ENCODE measurements around the gene SCD. TPM values are rescaled to one million over a fixed set of nuclear protein-coding genes. Genes with fewer than 3 reads are reported as not detected.
A peak's percentile ranks its signal among the peaks of the same experiment; 100 is the strongest.

The SCD gene
- total and polyA plus RNA-seq, 9 of the 15 experiments (the other 6 are each of a cell fraction or from before 2014, with no cell fraction given), result 114 to 486 (median 188) TPM

DNA sequence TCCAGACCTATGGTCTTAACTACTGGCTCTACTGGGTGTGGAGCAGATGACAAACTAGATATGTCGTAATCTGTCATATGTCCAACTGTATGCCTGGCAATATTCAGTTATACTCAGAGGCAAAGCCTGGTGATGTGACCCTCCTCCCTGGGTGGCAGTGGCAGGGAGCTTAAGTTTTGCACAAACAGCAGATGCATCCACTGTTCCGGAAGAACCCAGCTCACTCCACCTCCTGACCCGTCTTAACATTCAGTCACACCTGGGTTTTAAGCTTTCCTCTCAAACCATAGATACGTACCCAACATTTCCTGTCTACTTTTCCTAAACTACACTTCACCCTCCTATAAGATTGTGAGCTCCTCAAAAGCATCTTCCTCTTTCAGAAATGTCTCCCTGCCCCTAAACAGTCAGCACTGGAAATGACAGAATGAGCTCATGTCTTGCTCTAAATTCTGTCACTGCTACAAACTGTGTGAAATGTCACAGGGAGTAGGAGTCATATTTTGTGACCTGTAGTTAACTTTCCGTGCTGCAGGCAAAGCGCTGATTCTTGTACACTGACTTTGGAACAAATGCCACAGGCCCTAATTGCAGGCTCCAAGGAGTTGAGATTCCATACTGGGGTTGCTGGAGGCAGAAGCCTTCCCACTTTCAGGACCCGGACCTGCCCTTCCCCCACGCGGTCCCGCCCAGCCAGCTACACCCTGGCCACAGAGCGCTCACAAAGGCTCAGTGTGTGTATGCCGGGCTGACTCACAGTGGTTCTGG, 23.9 kb downstream of the SCD start (continued):
- TF ChIP-seq SMAD1 (IDR thresholded peaks at IDR 0.05; ENCODE audit: low read depth, low read length, partially characterized antibody) (peak; percentile 15), HNRNPH1 (optimal IDR thresholded peaks at IDR 0.05; ENCODE audit: low read depth, low read length) (no peak), ZNF197 (CRISPR knock-in tag; IDR thresholded peaks at IDR 0.05; ENCODE audit: low read depth) (0 out of 2 replicates have a peak, but pooled peaks have one; percentile 31), KHSRP (IDR thresholded peaks at IDR 0.05) (no peak), SAFB (IDR thresholded peaks at IDR 0.05; ENCODE audit: borderline replicate concordance, low read depth, low read length) (no peak), CXXC5 (CRISPR knock-in tag; IDR thresholded peaks at IDR 0.05) (peak; percentile 7; the same call in 1 of the 2 replicates), HMGN3 (IDR thresholded peaks at IDR 0.05; ENCODE audit: borderline replicate concordance, extremely low read depth, insufficient read length, low read depth, low read length) (no peak), L3MBTL2 (IDR thresholded peaks at IDR 0.05) (peak; percentile 62), CBFB (CRISPR knock-in tag; IDR thresholded peaks at IDR 0.05) (no peak), SMARCE1 (IDR thresholded peaks at IDR 0.05) (peak; percentile 25; the same call in 1 of the 2 replicates), ZFX (CRISPR knock-in tag; IDR thresholded peaks at IDR 0.05) (peak; percentile 65; the same call in 1 of the 2 replicates)
- TF ChIP-seq, protein P1, sequence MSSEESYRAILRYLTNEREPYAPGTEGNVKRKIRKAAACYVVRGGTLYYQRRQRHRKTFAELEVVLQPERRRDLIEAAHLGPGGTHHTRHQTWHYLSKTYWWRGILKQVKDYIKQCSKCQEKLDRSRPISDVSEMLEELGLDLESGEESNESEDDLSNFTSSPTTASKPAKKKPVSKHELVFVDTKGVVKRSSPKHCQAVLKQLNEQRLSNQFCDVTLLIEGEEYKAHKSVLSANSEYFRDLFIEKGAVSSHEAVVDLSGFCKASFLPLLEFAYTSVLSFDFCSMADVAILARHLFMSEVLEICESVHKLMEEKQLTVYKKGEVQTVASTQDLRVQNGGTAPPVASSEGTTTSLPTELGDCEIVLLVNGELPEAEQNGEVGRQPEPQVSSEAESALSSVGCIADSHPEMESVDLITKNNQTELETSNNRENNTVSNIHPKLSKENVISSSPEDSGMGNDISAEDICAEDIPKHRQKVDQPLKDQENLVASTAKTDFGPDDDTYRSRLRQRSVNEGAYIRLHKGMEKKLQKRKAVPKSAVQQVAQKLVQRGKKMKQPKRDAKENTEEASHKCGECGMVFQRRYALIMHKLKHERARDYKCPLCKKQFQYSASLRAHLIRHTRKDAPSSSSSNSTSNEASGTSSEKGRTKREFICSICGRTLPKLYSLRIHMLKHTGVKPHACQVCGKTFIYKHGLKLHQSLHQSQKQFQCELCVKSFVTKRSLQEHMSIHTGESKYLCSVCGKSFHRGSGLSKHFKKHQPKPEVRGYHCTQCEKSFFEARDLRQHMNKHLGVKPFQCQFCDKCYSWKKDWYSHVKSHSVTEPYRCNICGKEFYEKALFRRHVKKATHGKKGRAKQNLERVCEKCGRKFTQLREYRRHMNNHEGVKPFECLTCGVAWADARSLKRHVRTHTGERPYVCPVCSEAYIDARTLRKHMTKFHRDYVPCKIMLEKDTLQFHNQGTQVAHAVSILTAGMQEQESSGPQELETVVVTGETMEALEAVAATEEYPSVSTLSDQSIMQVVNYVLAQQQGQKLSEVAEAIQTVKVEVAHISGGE (CRISPR knock-in tag; IDR thresholded peaks at IDR 0.05), result peak in 1 of 3 experiments; percentile 46; a peak in 1 of 6 replicates
- TF ChIP-seq, protein P2, sequence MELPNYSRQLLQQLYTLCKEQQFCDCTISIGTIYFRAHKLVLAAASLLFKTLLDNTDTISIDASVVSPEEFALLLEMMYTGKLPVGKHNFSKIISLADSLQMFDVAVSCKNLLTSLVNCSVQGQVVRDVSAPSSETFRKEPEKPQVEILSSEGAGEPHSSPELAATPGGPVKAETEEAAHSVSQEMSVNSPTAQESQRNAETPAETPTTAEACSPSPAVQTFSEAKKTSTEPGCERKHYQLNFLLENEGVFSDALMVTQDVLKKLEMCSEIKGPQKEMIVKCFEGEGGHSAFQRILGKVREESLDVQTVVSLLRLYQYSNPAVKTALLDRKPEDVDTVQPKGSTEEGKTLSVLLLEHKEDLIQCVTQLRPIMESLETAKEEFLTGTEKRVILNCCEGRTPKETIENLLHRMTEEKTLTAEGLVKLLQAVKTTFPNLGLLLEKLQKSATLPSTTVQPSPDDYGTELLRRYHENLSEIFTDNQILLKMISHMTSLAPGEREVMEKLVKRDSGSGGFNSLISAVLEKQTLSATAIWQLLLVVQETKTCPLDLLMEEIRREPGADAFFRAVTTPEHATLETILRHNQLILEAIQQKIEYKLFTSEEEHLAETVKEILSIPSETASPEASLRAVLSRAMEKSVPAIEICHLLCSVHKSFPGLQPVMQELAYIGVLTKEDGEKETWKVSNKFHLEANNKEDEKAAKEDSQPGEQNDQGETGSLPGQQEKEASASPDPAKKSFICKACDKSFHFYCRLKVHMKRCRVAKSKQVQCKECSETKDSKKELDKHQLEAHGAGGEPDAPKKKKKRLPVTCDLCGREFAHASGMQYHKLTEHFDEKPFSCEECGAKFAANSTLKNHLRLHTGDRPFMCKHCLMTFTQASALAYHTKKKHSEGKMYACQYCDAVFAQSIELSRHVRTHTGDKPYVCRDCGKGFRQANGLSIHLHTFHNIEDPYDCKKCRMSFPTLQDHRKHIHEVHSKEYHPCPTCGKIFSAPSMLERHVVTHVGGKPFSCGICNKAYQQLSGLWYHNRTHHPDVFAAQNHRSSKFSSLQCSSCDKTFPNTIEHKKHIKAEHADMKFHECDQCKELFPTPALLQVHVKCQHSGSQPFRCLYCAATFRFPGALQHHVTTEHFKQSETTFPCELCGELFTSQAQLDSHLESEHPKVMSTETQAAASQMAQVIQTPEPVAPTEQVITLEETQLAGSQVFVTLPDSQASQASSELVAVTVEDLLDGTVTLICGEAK (IDR thresholded peaks at IDR 0.05), result no peak
- TF ChIP-seq, protein P2 (CRISPR knock-in tag; IDR thresholded peaks at IDR 0.05), result no peak
